ENCODE results near the gene ZNF668. TPM values are rescaled to one million over a fixed set of nuclear protein-coding genes. Genes with fewer than 3 reads are reported as not detected.

ZNF668 gene
- total and polyA plus RNA-seq, 2 of the 13 experiments (the other 11 are each of a cell fraction or from before 2014, with no cell fraction given) = 3.8 to 9.8 TPM

GRCh38 chr16:31113121-31114120 lies 39.4 kb upstream of the ZNF668 start (continued):
- no peak for TF ChIP-seq RERE (CRISPR knock-in tag; IDR thresholded peaks at IDR 0.05; ENCODE audit: low read depth)
- TF ChIP-seq FOXO4 (CRISPR knock-in tag; conservative IDR thresholded peaks at IDR 0.05) = no peak
- TF ChIP-seq IKZF5 (CRISPR knock-in tag; IDR thresholded peaks at IDR 0.05) = peak; percentile 28; the same call in 1 of the 2 replicates
- TF ChIP-seq ZNF580 (CRISPR knock-in tag; IDR thresholded peaks at IDR 0.05; ENCODE audit: borderline replicate concordance, low read depth) = 0 out of 2 replicates have a peak, but pooled peaks have one; percentile 19
- TF ChIP-seq RBFOX2 (IDR thresholded peaks at IDR 0.05; ENCODE audit: low read depth, low read length) = peak; percentile 22; the same call in 1 of the 2 replicates
- no peak for TF ChIP-seq PPARG (CRISPR knock-in tag; conservative IDR thresholded peaks at IDR 0.05)
- TF ChIP-seq ZBTB7B (CRISPR knock-in tag; IDR thresholded peaks at IDR 0.05) = no peak
- no peak for TF ChIP-seq ISX (CRISPR knock-in tag; conservative IDR thresholded peaks at IDR 0.05)
- 0 out of 2 replicates have a peak, but pooled peaks have one; percentile 40 for TF ChIP-seq BORCS8-MEF2B (CRISPR knock-in tag; IDR thresholded peaks at IDR 0.05)
- 0 out of 2 replicates have a peak, but pooled peaks have one; percentile 40 for TF ChIP-seq DRAP1 (CRISPR knock-in tag; IDR thresholded peaks at IDR 0.05)
- no peak for TF ChIP-seq FOXK1 (CRISPR knock-in tag; IDR thresholded peaks at IDR 0.05; ENCODE audit: borderline replicate concordance, low read depth)
- TF ChIP-seq ATRX (CRISPR knock-in tag; IDR thresholded peaks at IDR 0.05; ENCODE audit: borderline replicate concordance) = no peak
- TF ChIP-seq DZIP1 (CRISPR knock-in tag; IDR thresholded peaks at IDR 0.05) = no peak
- peak; percentile 87; the same call in 1 of the 2 replicates for TF ChIP-seq ZNF12 (CRISPR knock-in tag; IDR thresholded peaks at IDR 0.05)
- 0 out of 2 replicates have a peak, but pooled peaks have one; percentile 64 for TF ChIP-seq MIXL1 (CRISPR knock-in tag; IDR thresholded peaks at IDR 0.05)

Data from HepG2 (cell line).